Kidney epithelial cell (primary cell): Measurements from ENCODE around the gene CRYGA. TPM values are rescaled to one million over a fixed set of nuclear protein-coding genes. Genes with fewer than 3 reads are reported as not detected.

Experiments used
- DNase-seq: peaks from one replicate; pipeline ENCODE4 v3.0.0-alpha.2; 2010; ENCODE audit warnings: low read depth
- H3K27me3 ChIP-seq: 2 replicates; pipeline ENCODE4 v1.6.0; 2011; ENCODE audit warnings: low read length; ENCODE audit not compliant: control insufficient read depth, insufficient read depth
- H3K36me3 ChIP-seq: 2 replicates; pipeline ENCODE4 v1.5.1; 2011; ENCODE audit warnings: low read length; ENCODE audit not compliant: control insufficient read depth, insufficient read depth
- H3K4me3 ChIP-seq: 2 replicates; pipeline ENCODE4 v1.5.1; 2011; ENCODE audit warnings: low read depth, mild to moderate bottlenecking, control low read depth, low read length
- total RNA-seq: library from RNA; depleted of rRNA; stranded (reverse); fragments of >200 nt; gene quantifications from 2 replicates; pipeline ENCODE4 v1.2.3, GENCODE V29; 2015
- TF ChIP-seq, protein P1 (sequence below): IDR thresholded peaks from 2 replicates; pipeline ENCODE4 v1.5.1; 2011; ENCODE audit warnings: mild to moderate bottlenecking, moderate library complexity, low read length, control low read depth, inconsistent platforms; ENCODE audit not compliant: insufficient read depth, poor library complexity, severe bottlenecking

CRYGA gene
- total RNA-seq, 1 donor from 2014 or later = not detected

DNA sequence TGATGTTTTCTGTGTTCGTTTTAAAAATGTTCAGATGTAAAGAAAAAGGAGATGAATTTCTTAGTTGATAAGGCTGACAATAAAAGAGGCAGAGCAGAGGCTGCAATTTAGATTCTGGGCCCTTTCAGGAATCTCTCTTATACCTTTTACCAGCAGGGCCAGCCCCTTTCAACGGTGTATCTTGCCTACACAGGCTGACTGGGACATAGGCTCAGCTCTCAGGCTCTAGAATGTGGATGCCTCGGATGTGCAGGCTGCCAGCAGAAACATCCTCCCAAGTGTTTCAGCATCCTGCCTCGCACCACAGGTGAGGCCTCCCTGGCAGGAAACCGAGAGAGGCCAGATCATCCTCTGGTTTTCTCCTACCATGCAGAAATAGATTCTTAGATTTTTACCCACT is 23.1 kb upstream of the CRYGA start:
- Histone ChIP-seq H3K4me3 (no peak overlapping the region), H3K36me3 (no peaks in the 10 kb centered on the region), H3K27me3 (no peaks in the 10 kb centered on the region)
- DNase-seq = no peak
- TF ChIP-seq, protein P1, sequence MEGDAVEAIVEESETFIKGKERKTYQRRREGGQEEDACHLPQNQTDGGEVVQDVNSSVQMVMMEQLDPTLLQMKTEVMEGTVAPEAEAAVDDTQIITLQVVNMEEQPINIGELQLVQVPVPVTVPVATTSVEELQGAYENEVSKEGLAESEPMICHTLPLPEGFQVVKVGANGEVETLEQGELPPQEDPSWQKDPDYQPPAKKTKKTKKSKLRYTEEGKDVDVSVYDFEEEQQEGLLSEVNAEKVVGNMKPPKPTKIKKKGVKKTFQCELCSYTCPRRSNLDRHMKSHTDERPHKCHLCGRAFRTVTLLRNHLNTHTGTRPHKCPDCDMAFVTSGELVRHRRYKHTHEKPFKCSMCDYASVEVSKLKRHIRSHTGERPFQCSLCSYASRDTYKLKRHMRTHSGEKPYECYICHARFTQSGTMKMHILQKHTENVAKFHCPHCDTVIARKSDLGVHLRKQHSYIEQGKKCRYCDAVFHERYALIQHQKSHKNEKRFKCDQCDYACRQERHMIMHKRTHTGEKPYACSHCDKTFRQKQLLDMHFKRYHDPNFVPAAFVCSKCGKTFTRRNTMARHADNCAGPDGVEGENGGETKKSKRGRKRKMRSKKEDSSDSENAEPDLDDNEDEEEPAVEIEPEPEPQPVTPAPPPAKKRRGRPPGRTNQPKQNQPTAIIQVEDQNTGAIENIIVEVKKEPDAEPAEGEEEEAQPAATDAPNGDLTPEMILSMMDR = no peak

DNA sequence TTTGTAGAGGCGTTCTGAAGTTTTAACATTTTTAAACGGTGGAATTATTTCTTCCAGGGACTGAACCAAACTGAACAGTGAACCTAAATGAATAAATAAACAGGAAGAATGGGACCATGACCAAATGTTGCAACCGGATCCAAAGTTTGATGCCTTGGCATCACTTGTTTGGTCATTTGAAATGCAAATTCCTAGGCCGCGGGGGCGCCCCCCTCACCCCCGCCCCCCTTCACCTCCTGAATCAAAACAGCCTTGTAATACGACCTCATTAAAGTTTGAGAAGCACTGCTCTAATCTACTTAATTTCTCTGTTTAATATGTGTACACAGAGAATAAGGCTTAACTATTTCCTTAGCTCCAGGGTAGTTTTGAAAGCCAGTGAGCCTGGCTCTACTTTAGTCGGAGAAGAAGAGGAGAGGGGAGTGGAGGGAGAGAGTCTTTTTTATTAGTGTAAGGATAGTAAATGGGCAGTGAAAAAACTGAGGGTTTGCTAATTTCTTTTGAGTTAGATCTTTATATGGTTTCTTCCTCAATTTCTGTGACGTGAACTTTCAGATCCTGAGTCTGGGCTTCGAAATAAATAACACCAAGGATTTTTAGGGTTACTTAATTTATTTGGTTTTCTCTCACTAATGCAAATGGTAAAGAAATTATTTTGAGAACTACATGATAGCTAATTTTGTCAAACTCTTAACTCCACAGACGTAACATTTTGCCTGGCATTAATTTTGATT is 20.8 kb upstream of the CRYGA start:
- Histone ChIP-seq H3K36me3 (no peaks in the 10 kb centered on the region), H3K4me3 (no peak overlapping the region), H3K27me3 (no peaks in the 10 kb centered on the region)
- TF ChIP-seq, protein P1 = no peak
- DNase-seq = no peak

DNA sequence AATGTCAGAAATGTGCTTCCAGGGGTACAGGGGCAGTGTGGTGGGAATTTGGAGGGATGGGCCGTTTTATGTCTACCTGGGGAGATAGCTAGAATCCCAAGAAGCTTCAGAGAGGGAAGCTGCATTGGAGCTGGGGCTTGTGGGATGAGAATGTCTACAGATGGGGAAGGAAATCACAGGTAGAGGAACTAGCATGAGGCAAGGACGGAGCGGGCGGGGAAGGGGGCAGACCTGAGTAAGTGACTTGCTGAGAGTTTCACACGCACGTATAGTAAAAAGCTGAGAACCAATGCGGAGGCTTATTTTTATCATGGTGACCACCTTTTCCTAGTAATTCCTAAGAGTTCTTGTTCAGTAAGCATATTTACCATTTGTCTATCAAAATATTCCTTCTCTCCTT is 20.1 kb upstream of the CRYGA start:
- DNase-seq = no peak
- TF ChIP-seq, protein P1 = no peak
- Histone ChIP-seq H3K27me3 (no peaks in the 10 kb centered on the region), H3K36me3 (no peaks in the 10 kb centered on the region), H3K4me3 (no peak overlapping the region)

DNA sequence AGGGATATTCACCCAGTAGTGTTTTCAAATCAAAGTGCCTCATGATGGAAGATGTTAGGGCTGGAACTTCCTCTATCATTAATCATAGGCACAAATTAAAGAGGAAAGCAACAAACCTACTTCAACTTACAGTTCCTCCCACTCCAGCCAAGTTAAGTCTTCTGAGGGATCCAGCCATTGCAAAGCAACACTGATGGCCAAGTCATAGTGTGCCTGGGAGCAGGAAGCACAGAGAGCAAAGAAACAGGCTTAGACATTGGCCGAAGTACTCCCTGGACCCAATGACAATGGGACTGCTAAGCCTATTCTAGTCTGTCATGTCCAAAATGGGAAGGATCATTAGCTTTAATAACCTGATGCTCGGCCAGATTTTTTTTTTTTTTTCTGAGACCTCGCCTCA is 19.4 kb upstream of the CRYGA start:
- no peak for DNase-seq
- H3K27me3 ChIP-seq = no peaks in the 10 kb centered on the region
- H3K36me3 ChIP-seq = no peaks in the 10 kb centered on the region
- TF ChIP-seq, protein P1 = no peak
- no peak overlapping the region for H3K4me3 ChIP-seq

DNA sequence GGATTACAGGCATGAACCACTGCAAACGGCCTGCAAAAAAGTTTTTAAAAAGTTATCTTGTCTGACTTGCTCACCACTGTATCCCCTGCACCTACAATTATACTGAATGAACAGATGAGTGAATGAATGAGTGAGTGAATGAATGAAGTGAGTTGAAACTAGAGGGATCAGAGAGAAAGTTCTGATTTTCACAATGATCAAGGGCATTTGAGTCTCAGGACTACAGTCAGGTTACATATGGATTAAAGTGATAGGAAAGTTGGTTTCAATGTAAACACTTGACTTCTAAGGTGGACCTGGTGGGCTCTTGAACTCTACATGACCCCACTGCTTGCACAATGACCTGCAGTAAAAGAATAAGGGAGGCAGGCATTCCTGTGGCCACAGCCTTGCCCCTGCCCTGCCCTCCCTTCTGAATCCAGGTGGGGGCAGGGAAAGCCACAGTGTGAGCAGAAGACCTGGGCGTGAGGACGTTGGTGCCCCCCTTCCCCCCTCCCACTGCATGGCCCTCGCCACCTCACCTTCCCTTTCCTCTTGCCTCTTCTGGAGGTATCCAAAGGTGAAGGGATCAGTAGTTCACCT is 15.7 kb upstream of the CRYGA start:
- Histone ChIP-seq H3K27me3 (no peaks in the 10 kb centered on the region), H3K4me3 (no peak overlapping the region), H3K36me3 (no peaks in the 10 kb centered on the region)
- DNase-seq = peak; percentile 18
- TF ChIP-seq, protein P1 = no peak

DNA sequence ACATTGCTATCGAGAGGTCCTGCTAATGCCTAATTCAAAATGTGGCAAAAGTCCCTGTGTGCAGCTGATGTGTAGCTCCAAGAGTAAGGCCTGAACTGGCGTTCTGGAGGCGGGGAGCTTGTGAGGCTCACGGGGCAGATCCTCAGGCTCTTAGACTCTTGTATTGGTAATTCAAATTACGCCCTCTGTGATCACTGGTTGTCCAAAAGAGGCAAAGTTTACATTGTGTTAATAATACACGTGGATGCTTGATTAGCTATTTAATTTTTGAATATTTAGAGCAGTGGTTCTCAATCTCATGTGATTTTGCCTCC is 12.4 kb upstream of the CRYGA start:
- Histone ChIP-seq H3K36me3 (no peaks in the 10 kb centered on the region), H3K4me3 (no peak overlapping the region), H3K27me3 (no peaks in the 10 kb centered on the region)
- DNase-seq = no peak
- TF ChIP-seq, protein P1 = no peak
